ENCODE data around the gene TSPAN4.

TSPAN4 gene

GRCh38 chr11:837189-837989 lies 5.3 kb upstream of the TSPAN4 start:
- H3K9me3 ChIP-seq (ENCODE audit: control insufficient read depth in 1 of 2, low read length in 2 of 2): no peaks in the 10 kb centered on the region
- H3K4me3 ChIP-seq (ENCODE audit: low read depth in 1 of 2, low read length in 2 of 2): no peak overlapping the region
- H3K27ac ChIP-seq (ENCODE audit: low read depth, low read length): no peak overlapping the region
- H3K4me1 ChIP-seq (ENCODE audit: control insufficient read depth in 1 of 2, insufficient read depth in 2 of 2, low read length in 2 of 2): peaks cover 38 to 54% of the 10 kb centered on the region in 2 donors
- no peaks in the 10 kb centered on the region for H3K27me3 ChIP-seq (ENCODE audit: control insufficient read depth in 1 of 2, insufficient read depth in 2 of 2, low read length in 2 of 2)
- H3K9ac ChIP-seq (ENCODE audit: low read depth in 1 of 2, low read length in 2 of 2): no peak overlapping the region
- H3K36me3 ChIP-seq (ENCODE audit: control insufficient read depth in 1 of 2, insufficient read depth in 2 of 2, low read length in 2 of 2): peaks cover 14 to 44% of the 10 kb centered on the region in 2 donors

DNA sequence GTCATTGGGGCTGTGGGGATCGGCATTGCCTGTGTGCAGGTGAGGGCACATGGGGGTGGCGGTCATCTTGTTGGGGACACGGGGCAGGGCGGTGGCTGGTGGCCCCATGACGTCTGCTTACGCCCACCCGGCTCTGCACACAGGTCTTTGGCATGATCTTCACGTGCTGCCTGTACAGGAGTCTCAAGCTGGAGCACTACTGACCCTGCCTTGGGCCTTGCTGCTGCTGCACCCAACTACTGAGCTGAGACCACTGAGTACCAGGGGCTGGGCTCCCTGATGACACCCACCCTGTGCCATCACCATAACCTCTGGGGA lies 4.7 kb upstream of the TSPAN4 start:
- Histone ChIP-seq H3K4me3 (ENCODE audit: low read depth in 1 of 2, low read length in 2 of 2) (no peak overlapping the region), H3K4me1 (ENCODE audit: control insufficient read depth in 1 of 2, insufficient read depth in 2 of 2, low read length in 2 of 2) (peaks cover 38 to 52% of the 10 kb centered on the region in 2 donors), H3K36me3 (ENCODE audit: control insufficient read depth in 1 of 2, insufficient read depth in 2 of 2, low read length in 2 of 2) (peaks cover 14 to 44% of the 10 kb centered on the region in 2 donors), H3K9me3 (ENCODE audit: control insufficient read depth in 1 of 2, low read length in 2 of 2) (no peaks in the 10 kb centered on the region), H3K9ac (ENCODE audit: low read depth in 1 of 2, low read length in 2 of 2) (no peak overlapping the region), H3K27ac (ENCODE audit: low read depth, low read length) (no peak overlapping the region), H3K27me3 (ENCODE audit: control insufficient read depth in 1 of 2, insufficient read depth in 2 of 2, low read length in 2 of 2) (no peaks in the 10 kb centered on the region)

DNA sequence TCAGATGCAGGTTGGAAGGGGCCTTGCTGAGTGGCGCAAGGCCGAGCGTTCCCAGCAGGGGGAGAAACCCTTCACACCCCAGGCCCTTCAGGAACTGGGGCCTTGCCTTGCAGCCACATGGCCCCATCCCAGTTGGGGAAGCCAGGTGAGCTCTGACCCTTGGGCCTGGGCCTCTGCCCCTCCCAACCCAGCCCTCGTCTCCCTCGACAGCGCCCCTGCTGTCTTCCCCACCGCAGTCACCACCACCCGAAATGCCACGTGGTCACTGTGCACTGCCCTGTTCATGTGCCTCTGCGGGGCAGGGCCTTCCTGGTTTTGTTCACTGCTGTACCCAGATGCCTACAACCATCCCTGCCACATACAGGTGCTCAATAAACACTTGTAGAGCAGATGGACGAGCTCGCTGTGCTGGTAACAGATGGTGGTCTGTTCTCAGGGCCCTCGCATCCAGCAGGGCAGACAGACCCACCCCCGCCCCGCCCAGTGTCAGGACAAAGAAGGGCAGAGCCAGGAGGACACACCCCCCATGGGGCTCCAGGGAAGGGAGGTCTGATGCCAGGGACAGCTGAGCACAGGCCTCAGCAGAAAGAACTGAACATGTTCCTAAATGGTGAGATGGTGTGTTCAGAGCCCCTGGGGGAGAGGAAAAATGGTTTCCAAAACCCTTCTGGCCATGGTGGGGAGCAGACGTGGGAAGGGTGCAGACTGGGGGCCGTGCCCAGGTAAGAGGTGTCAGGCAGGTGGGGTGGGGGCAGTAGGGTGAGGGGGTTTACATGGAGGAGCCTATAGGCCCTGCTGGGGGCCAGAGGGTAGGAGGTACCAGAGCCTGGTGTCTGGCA lies 4.0 kb upstream of the TSPAN4 start:
- no peak overlapping the region for H3K27ac ChIP-seq (ENCODE audit: low read depth, low read length)

GRCh38 chr11:839280-839623 lies 3.4 kb upstream of the TSPAN4 start:
- H3K27me3 ChIP-seq (ENCODE audit: control insufficient read depth in 1 of 2, insufficient read depth in 2 of 2, low read length in 2 of 2): peaks cover 0 to 4% of the 10 kb centered on the region in 2 donors
- no peak overlapping the region for H3K4me3 ChIP-seq (ENCODE audit: low read depth in 1 of 2, low read length in 2 of 2)
- no peak overlapping the region for H3K27ac ChIP-seq (ENCODE audit: low read depth, low read length)
- H3K4me1 ChIP-seq (ENCODE audit: control insufficient read depth in 1 of 2, insufficient read depth in 2 of 2, low read length in 2 of 2): peaks cover 42 to 48% of the 10 kb centered on the region in 2 donors
- H3K9me3 ChIP-seq (ENCODE audit: control insufficient read depth in 1 of 2, low read length in 2 of 2): no peaks in the 10 kb centered on the region
- no peak overlapping the region for H3K9ac ChIP-seq (ENCODE audit: low read depth in 1 of 2, low read length in 2 of 2)
- peaks cover 14 to 44% of the 10 kb centered on the region in 2 donors for H3K36me3 ChIP-seq (ENCODE audit: control insufficient read depth in 1 of 2, insufficient read depth in 2 of 2, low read length in 2 of 2)

More for the DNA sequence above, 4.0 kb upstream of the TSPAN4 start:
- no peaks in the 10 kb centered on the region for H3K9me3 ChIP-seq (ENCODE audit: control insufficient read depth in 1 of 2, low read length in 2 of 2)
- peaks cover 14 to 44% of the 10 kb centered on the region in 2 donors for H3K36me3 ChIP-seq (ENCODE audit: control insufficient read depth in 1 of 2, insufficient read depth in 2 of 2, low read length in 2 of 2)
- H3K9ac ChIP-seq (ENCODE audit: low read depth in 1 of 2, low read length in 2 of 2): no peak overlapping the region
- no peak overlapping the region for H3K4me3 ChIP-seq (ENCODE audit: low read depth in 1 of 2, low read length in 2 of 2)
- peaks cover 0 to 1% of the 10 kb centered on the region in 2 donors for H3K27me3 ChIP-seq (ENCODE audit: control insufficient read depth in 1 of 2, insufficient read depth in 2 of 2, low read length in 2 of 2)
- peaks cover 42 to 52% of the 10 kb centered on the region in 2 donors for H3K4me1 ChIP-seq (ENCODE audit: control insufficient read depth in 1 of 2, insufficient read depth in 2 of 2, low read length in 2 of 2)

- Histone ChIP-seq H3K27ac (ENCODE audit: low read depth, low read length) (no peak overlapping the region), H3K4me3 (ENCODE audit: low read depth in 1 of 2, low read length in 2 of 2) (peak overlapping the region in 1 of 2 donors; percentile 62), H3K9me3 (ENCODE audit: control insufficient read depth in 1 of 2, low read length in 2 of 2) (no peaks in the 10 kb centered on the region), H3K27me3 (ENCODE audit: control insufficient read depth in 1 of 2, insufficient read depth in 2 of 2, low read length in 2 of 2) (peaks cover 0 to 4% of the 10 kb centered on the region in 2 donors), H3K9ac (ENCODE audit: low read depth in 1 of 2, low read length in 2 of 2) (no peak overlapping the region), H3K4me1 (ENCODE audit: control insufficient read depth in 1 of 2, insufficient read depth in 2 of 2, low read length in 2 of 2) (peaks cover 36 to 45% of the 10 kb centered on the region in 2 donors), H3K36me3 (ENCODE audit: control insufficient read depth in 1 of 2, insufficient read depth in 2 of 2, low read length in 2 of 2) (peaks cover 14 to 44% of the 10 kb centered on the region in 2 donors)
These were observed 2.6 kb upstream of the TSPAN4 start for GRCh38 chr11:839875-840617.

DNA sequence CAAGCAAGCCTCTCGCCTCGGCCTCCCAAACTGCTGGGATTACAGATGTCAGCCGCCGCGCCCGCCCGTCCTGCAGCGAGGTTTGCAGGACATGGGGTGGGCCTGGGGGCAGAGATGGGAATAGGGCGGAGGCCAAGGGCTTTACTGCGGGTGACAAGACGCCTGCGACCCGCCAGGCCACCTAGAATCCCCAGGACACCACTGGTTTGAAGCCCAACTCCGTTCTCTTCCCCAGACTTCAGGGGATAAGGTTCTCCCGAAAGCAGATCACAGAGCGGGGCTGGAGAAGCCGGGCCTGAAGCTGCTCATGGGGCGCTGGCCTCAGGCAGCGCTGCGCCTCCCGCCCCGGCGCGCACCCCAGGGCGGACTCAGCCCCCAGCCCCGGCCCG lies 677 bp upstream of the TSPAN4 start:
- H3K9ac ChIP-seq (ENCODE audit: low read depth in 1 of 2, low read length in 2 of 2): peak overlapping the region; percentile 66 to 68
- peak overlapping the region; percentile 91 to 94 for H3K4me3 ChIP-seq (ENCODE audit: low read depth in 1 of 2, low read length in 2 of 2)
- peaks cover 36 to 46% of the 10 kb centered on the region in 2 donors for H3K4me1 ChIP-seq (ENCODE audit: control insufficient read depth in 1 of 2, insufficient read depth in 2 of 2, low read length in 2 of 2)
- H3K27ac ChIP-seq (ENCODE audit: low read depth, low read length): peak overlapping the region; percentile 91
- no peaks in the 10 kb centered on the region for H3K9me3 ChIP-seq (ENCODE audit: control insufficient read depth in 1 of 2, low read length in 2 of 2)
- H3K36me3 ChIP-seq (ENCODE audit: control insufficient read depth in 1 of 2, insufficient read depth in 2 of 2, low read length in 2 of 2): peaks cover 10 to 35% of the 10 kb centered on the region in 2 donors
- H3K27me3 ChIP-seq (ENCODE audit: control insufficient read depth in 1 of 2, insufficient read depth in 2 of 2, low read length in 2 of 2): peaks cover 0 to 7% of the 10 kb centered on the region in 2 donors

- peaks cover 30 to 36% of the 10 kb centered on the region in 2 donors for H3K4me1 ChIP-seq (ENCODE audit: control insufficient read depth in 1 of 2, insufficient read depth in 2 of 2, low read length in 2 of 2)
- H3K9ac ChIP-seq (ENCODE audit: low read depth in 1 of 2, low read length in 2 of 2): peak overlapping the region in 1 of 2 donors; percentile 33
- H3K4me3 ChIP-seq (ENCODE audit: low read depth in 1 of 2, low read length in 2 of 2): peak overlapping the region; percentile 91 to 94
- H3K27me3 ChIP-seq (ENCODE audit: control insufficient read depth in 1 of 2, insufficient read depth in 2 of 2, low read length in 2 of 2): peaks cover 4 to 10% of the 10 kb centered on the region in 2 donors
- no peaks in the 10 kb centered on the region for H3K9me3 ChIP-seq (ENCODE audit: control insufficient read depth in 1 of 2, low read length in 2 of 2)
- peaks cover 10 to 23% of the 10 kb centered on the region in 2 donors for H3K36me3 ChIP-seq (ENCODE audit: control insufficient read depth in 1 of 2, insufficient read depth in 2 of 2, low read length in 2 of 2)
- peak overlapping the region; percentile 75 for H3K27ac ChIP-seq (ENCODE audit: low read depth, low read length)
These were observed 558 bp downstream of the TSPAN4 start for GRCh38 chr11:843086-843734.

GRCh38 chr11:843818-844692 lies 1.4 kb downstream of the TSPAN4 start:
- H3K4me1 ChIP-seq (ENCODE audit: control insufficient read depth in 1 of 2, insufficient read depth in 2 of 2, low read length in 2 of 2): peaks cover 28 to 37% of the 10 kb centered on the region in 2 donors
- peak overlapping the region; percentile 75 for H3K27ac ChIP-seq (ENCODE audit: low read depth, low read length)
- H3K9me3 ChIP-seq (ENCODE audit: control insufficient read depth in 1 of 2, low read length in 2 of 2): no peaks in the 10 kb centered on the region
- H3K36me3 ChIP-seq (ENCODE audit: control insufficient read depth in 1 of 2, insufficient read depth in 2 of 2, low read length in 2 of 2): peaks cover 3 to 16% of the 10 kb centered on the region in 2 donors
- H3K4me3 ChIP-seq (ENCODE audit: low read depth in 1 of 2, low read length in 2 of 2): peak overlapping the region in 1 of 2 donors; percentile 91
- H3K27me3 ChIP-seq (ENCODE audit: control insufficient read depth in 1 of 2, insufficient read depth in 2 of 2, low read length in 2 of 2): peaks cover 11 to 16% of the 10 kb centered on the region in 2 donors
- H3K9ac ChIP-seq (ENCODE audit: low read depth in 1 of 2, low read length in 2 of 2): peak overlapping the region in 1 of 2 donors; percentile 33
